Mesenchymal stem cell (in vitro differentiated cells and primary cell): ENCODE results near the gene ATP5MK.

Experiments used
- DNase-seq: peaks from one replicate; pipeline ENCODE4 v3.0.0-alpha.2; 2013
- H2AFZ ChIP-seq: one replicate; pipeline ENCODE4 v1.6.1; 2013; ENCODE audit warnings: low read depth, mild to moderate bottlenecking, control low read depth, inconsistent platforms, low read length, moderate library complexity
- H2AK5ac ChIP-seq: 2 replicates; pipeline ENCODE4 v1.6.1; 2013; ENCODE audit warnings: low read length, moderate library complexity, mild to moderate bottlenecking, inconsistent platforms; ENCODE audit not compliant: severe bottlenecking
- H2BK120ac ChIP-seq: one replicate; pipeline ENCODE4 v1.6.1; 2013; ENCODE audit warnings: low read depth, mild to moderate bottlenecking, inconsistent platforms, low read length, moderate library complexity
- H2BK12ac ChIP-seq, 2 experiments: one replicate each; pipeline ENCODE4 v1.6.1; 2013; ENCODE audit warnings: inconsistent platforms in 2 of 2, low read length in 2 of 2, mild to moderate bottlenecking in 2 of 2, moderate library complexity in 2 of 2, control low read depth in 1 of 2
- H2BK15ac ChIP-seq: one replicate; pipeline ENCODE4 v1.6.1; 2013; ENCODE audit warnings: mild to moderate bottlenecking, low read depth, inconsistent platforms; ENCODE audit not compliant: poor library complexity, severe bottlenecking
- H2BK5ac ChIP-seq: 2 replicates; pipeline ENCODE4 v1.6.1; 2013; ENCODE audit warnings: low read depth, mild to moderate bottlenecking, low read length, control low read depth, inconsistent platforms; ENCODE audit not compliant: poor library complexity, severe bottlenecking
- H3K14ac ChIP-seq, 2 experiments: one replicate each; pipeline ENCODE4 v1.6.1; 2013; ENCODE audit warnings: inconsistent platforms in 2 of 2, low read length in 2 of 2, control low read depth in 1 of 2, mild to moderate bottlenecking in 1 of 2, moderate library complexity in 1 of 2
- H3K18ac ChIP-seq, 2 experiments: one replicate each; pipeline ENCODE4 v1.6.1; 2013; ENCODE audit warnings: inconsistent platforms in 2 of 2, low read length in 2 of 2, control low read depth in 1 of 2, low read depth in 1 of 2, mild to moderate bottlenecking in 1 of 2
- H3K23ac ChIP-seq, 2 experiments: one replicate each; pipeline ENCODE4 v1.6.1; 2013; ENCODE audit warnings: inconsistent platforms in 2 of 2, low read length in 2 of 2, mild to moderate bottlenecking in 2 of 2, moderate library complexity in 2 of 2, control low read depth in 1 of 2
- H3K27ac ChIP-seq: 2 replicates; pipeline ENCODE4 v1.5.1; 2013; ENCODE audit warnings: mild to moderate bottlenecking, moderate library complexity, low read length, control low read depth, inconsistent platforms; ENCODE audit not compliant: poor library complexity, severe bottlenecking
- H3K27me3 ChIP-seq, 2 experiments: 2 replicates each; pipeline versions ENCODE4 v1.6.1 to v1.7.0; 2013; ENCODE audit warnings: low read length in 2 of 2, mild to moderate bottlenecking in 2 of 2, moderate library complexity in 2 of 2, control low read depth in 1 of 2, inconsistent platforms in 1 of 2; ENCODE audit not compliant: control insufficient read depth in 1 of 2, insufficient read depth in 1 of 2
- H3K36me3 ChIP-seq, 2 experiments: 2 replicates each; pipeline versions ENCODE4 v1.6.1 to v1.7.0; 2013; ENCODE audit warnings: low read length in 2 of 2, control low read depth in 1 of 2, inconsistent platforms in 1 of 2, low read depth in 1 of 2, mild to moderate bottlenecking in 1 of 2; ENCODE audit not compliant: insufficient read depth in 2 of 2, control insufficient read depth in 1 of 2
- H3K4ac ChIP-seq, 2 experiments: one replicate each; pipeline ENCODE4 v1.6.1; 2013; ENCODE audit warnings: inconsistent platforms in 2 of 2, low read length in 2 of 2, mild to moderate bottlenecking in 2 of 2, moderate library complexity in 2 of 2, control low read depth in 1 of 2, low read depth in 1 of 2
- H3K4me1 ChIP-seq: 2 replicates; pipeline ENCODE4 v1.6.1; 2013; ENCODE audit warnings: low read depth, low read length, control low read depth; ENCODE audit not compliant: control insufficient read depth, insufficient read depth
- H3K4me2 ChIP-seq: 2 replicates; pipeline ENCODE4 v1.6.1; 2013; ENCODE audit warnings: low read length, mild to moderate bottlenecking, inconsistent platforms; ENCODE audit not compliant: poor library complexity, severe bottlenecking
- H3K4me3 ChIP-seq, 2 experiments: 2 replicates each; pipeline versions ENCODE4 v1.5.1 to v1.7.0; 2013; ENCODE audit warnings: low read length in 2 of 2, mild to moderate bottlenecking in 2 of 2, control low read depth in 1 of 2, low read depth in 1 of 2; ENCODE audit not compliant: insufficient read depth in 1 of 2
- H3K79me1 ChIP-seq: replicated peaks from 2 replicates; pipeline ENCODE4 v1.6.1; 2013; ENCODE audit warnings: mild to moderate bottlenecking, control low read depth, low read length, inconsistent platforms; ENCODE audit not compliant: poor library complexity, severe bottlenecking
- H3K9ac ChIP-seq: 2 replicates; pipeline ENCODE4 v1.7.0; 2013; ENCODE audit warnings: mild to moderate bottlenecking, low read length, moderate library complexity
- H3K9me3 ChIP-seq: 2 replicates; pipeline ENCODE4 v1.7.0; 2013; ENCODE audit warnings: mild to moderate bottlenecking, low read length; ENCODE audit not compliant: control insufficient read depth
- H4K8ac ChIP-seq: one replicate; pipeline ENCODE4 v1.6.1; 2013; ENCODE audit warnings: inconsistent platforms, mild to moderate bottlenecking, low read length, moderate library complexity
- H4K91ac ChIP-seq: one replicate; pipeline ENCODE4 v1.6.1; 2013; ENCODE audit warnings: mild to moderate bottlenecking, low read length, inconsistent platforms
- WGBS: methylation state at CpG from one replicate; pipeline ENCODE4 v1.1.7; 2013; ENCODE audit warnings: mixed read lengths; 5-methylcytosine and 5-hydroxymethylcytosine counted together

ATP5MK gene

GRCh38 chr10:103442031-103442461 is 45.8 kb upstream of the ATP5MK start:
- Histone ChIP-seq H2BK5ac (no peak overlapping the region), H3K9ac (peak overlapping the region; percentile 65), H4K91ac (peak overlapping the region; percentile 14), H4K8ac (no peak overlapping the region), H3K18ac (peak overlapping the region in 1 of 2 experiments; percentile 49), H3K79me1 (peaks cover 1% of the 10 kb centered on the region), H3K4me3 (peak overlapping the region in 1 of 2 experiments; percentile 23), H3K4me2 (no peak overlapping the region), H3K4me1 (peaks cover 9% of the 10 kb centered on the region), H3K9me3 (no peaks in the 10 kb centered on the region), H3K36me3 (peaks cover 81 to 86% of the 10 kb centered on the region in 2 experiments), H3K27ac (peak overlapping the region; percentile 23), H3K23ac (no peak overlapping the region), H2AK5ac (no peak overlapping the region), H3K14ac (no peak overlapping the region), H3K4ac (no peak overlapping the region), H2AFZ (no peak overlapping the region), H3K27me3 (no peaks in the 10 kb centered on the region), H2BK15ac (no peak overlapping the region), H2BK120ac (no peak overlapping the region), H2BK12ac (peak overlapping the region in 1 of 2 experiments; percentile 29)
- 97% methylated on average over 12 of the region's 13 CpGs for WGBS
- DNase-seq: peak; percentile 76

- Histone ChIP-seq H2BK15ac (no peak overlapping the region), H3K27ac (peak overlapping the region; percentile 23), H3K9me3 (no peaks in the 10 kb centered on the region), H3K14ac (no peak overlapping the region), H3K18ac (peak overlapping the region in 1 of 2 experiments; percentile 18), H4K91ac (no peak overlapping the region), H2BK120ac (no peak overlapping the region), H3K4ac (no peak overlapping the region), H2AFZ (no peak overlapping the region), H3K36me3 (peaks cover 81 to 85% of the 10 kb centered on the region in 2 experiments), H3K27me3 (no peaks in the 10 kb centered on the region), H2AK5ac (no peak overlapping the region), H2BK5ac (no peak overlapping the region), H3K79me1 (peaks cover 1% of the 10 kb centered on the region), H3K4me3 (no peak overlapping the region), H4K8ac (no peak overlapping the region), H3K23ac (no peak overlapping the region), H3K4me2 (no peak overlapping the region), H3K9ac (peak overlapping the region; percentile 65), H3K4me1 (peaks cover 9% of the 10 kb centered on the region), H2BK12ac (peak overlapping the region in 1 of 2 experiments; percentile 76)
- DNase-seq: no peak
- WGBS: 98% methylated on average over 8 of the region's 8 CpGs
Observed at GRCh38 chr10:103441611-103442010, 45.3 kb upstream of the ATP5MK start.

- H4K8ac ChIP-seq: no peak overlapping the region
- no peak overlapping the region for H3K27ac ChIP-seq
- H2BK15ac ChIP-seq: no peak overlapping the region
- H4K91ac ChIP-seq: no peak overlapping the region
- no peak overlapping the region for H3K4ac ChIP-seq
- H2BK12ac ChIP-seq: no peak overlapping the region
- no peak overlapping the region for H3K23ac ChIP-seq
- no peak overlapping the region for H2AK5ac ChIP-seq
- H3K14ac ChIP-seq: no peak overlapping the region
- H3K79me1 ChIP-seq: peaks cover 1% of the 10 kb centered on the region
- no peak overlapping the region for H2BK5ac ChIP-seq
- peak overlapping the region; percentile 65 for H3K9ac ChIP-seq
- H3K27me3 ChIP-seq: no peaks in the 10 kb centered on the region
- peaks cover 9% of the 10 kb centered on the region for H3K4me1 ChIP-seq
- 95% methylated on average over 7 of the region's 8 CpGs for WGBS
- H3K18ac ChIP-seq: no peak overlapping the region
- no peak overlapping the region for H3K4me3 ChIP-seq
- no peak overlapping the region for H2AFZ ChIP-seq
- DNase-seq: peak; percentile 13
- H3K4me2 ChIP-seq: no peak overlapping the region
- H2BK120ac ChIP-seq: no peak overlapping the region
- H3K36me3 ChIP-seq: peaks cover 82 to 84% of the 10 kb centered on the region in 2 experiments
- H3K9me3 ChIP-seq: no peaks in the 10 kb centered on the region
Observed at GRCh38 chr10:103441206-103441605, 44.9 kb upstream of the ATP5MK start.

DNA sequence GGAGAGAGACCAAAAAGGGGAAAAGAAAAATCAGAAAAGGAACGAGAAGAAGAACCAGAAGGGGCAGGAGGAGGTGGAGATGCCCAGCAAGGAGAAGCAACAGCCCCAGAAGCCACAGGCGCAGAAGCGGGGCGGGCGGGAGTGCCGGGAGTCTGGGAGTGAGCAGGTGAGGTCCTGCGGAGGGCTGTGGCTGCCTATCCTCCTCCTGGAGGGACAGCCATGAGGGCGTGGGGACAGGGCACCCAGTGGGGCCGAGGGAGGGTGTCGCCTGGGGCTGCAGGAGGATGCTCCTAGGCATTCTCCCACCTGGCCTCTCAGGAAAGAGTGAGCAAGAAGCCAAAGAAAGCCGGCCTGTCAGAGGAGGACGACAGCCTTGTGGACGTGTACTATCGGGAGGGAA is 44.1 kb upstream of the ATP5MK start:
- Histone ChIP-seq H3K79me1 (no peaks in the 10 kb centered on the region), H3K36me3 (peaks cover 82 to 83% of the 10 kb centered on the region in 2 experiments), H3K9me3 (no peaks in the 10 kb centered on the region), H4K8ac (no peak overlapping the region), H3K4me3 (no peak overlapping the region), H3K4me1 (peaks cover 9% of the 10 kb centered on the region), H3K27ac (no peak overlapping the region), H3K18ac (no peak overlapping the region), H2BK12ac (no peak overlapping the region), H3K9ac (peak overlapping the region; percentile 30), H3K4me2 (no peak overlapping the region), H2AK5ac (no peak overlapping the region), H2BK120ac (no peak overlapping the region), H3K23ac (no peak overlapping the region), H3K14ac (no peak overlapping the region), H2BK15ac (no peak overlapping the region), H3K4ac (no peak overlapping the region), H4K91ac (no peak overlapping the region), H3K27me3 (no peaks in the 10 kb centered on the region), H2BK5ac (no peak overlapping the region), H2AFZ (no peak overlapping the region)
- WGBS: 98% methylated on average over 14 of the region's 14 CpGs
- DNase-seq: no peak
